ENCODE results near the gene ARFIP1. TPM values are rescaled to one million over a fixed set of nuclear protein-coding genes. Genes with fewer than 3 reads are reported as not detected.

ARFIP1 gene
- total and polyA plus RNA-seq, 9 of the 15 experiments (the other 6 are each of a cell fraction or from before 2014, with no cell fraction given), result 14.1 to 25.1 (median 20.9) TPM

DNA sequence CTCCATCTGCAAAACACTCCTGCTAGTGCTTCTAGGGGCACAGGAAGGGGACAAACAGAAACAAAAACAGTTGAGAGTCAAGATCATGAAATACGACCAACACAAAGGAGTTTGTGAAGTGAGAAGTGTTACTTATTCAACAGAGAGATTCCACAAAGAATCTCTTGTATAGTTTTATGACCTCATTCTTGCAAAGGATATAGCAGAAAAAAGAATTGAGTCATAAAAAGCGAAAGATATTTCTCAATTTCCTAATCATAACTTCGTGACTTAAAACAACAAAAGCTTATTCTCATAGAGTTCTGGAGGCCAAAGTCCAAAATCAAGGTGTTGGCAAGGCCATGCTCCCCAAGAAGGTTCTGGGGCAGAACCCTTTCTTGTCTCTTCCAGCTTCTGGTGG lies 40.9 kb upstream of the ARFIP1 start:
- H2AFZ ChIP-seq (ENCODE audit: low read depth, low read length), result no peak overlapping the region
- H3K79me2 ChIP-seq (ENCODE audit: control insufficient read depth, insufficient read depth, low read length), result no peaks in the 10 kb centered on the region
- BruUV-seq (replicated peaks), result no TSS peak
- H3K27me3 ChIP-seq (ENCODE audit: control insufficient read depth in 2 of 2, insufficient read depth in 2 of 2, low read length in 2 of 2), result peaks cover 5 to 17% of the 10 kb centered on the region in 2 experiments; a peak in 3 of 5 replicates
- ChIA-PET POLR2A (no interaction called here), CTCF (ENCODE audit: low intra/inter-chr PET ratio) (interaction anchor here (0.8 kb wide), 1 partner anchor 284 kb away, joined by 3 read pairs; no protein-coding TSS in a partner anchor)
- no peaks in the 10 kb centered on the region for H3K36me3 ChIP-seq (ENCODE audit: control insufficient read depth, insufficient read depth, low read length)
- no peaks in the 10 kb centered on the region for H3K4me1 ChIP-seq (replicated peaks in 1 of 2; ENCODE audit: control insufficient read depth in 2 of 2, insufficient read depth in 2 of 2, low read length in 2 of 2)
- H3K4me2 ChIP-seq (ENCODE audit: insufficient read depth, low read length), result no peak overlapping the region
- no peak for TF ChIP-seq FOXA1 (IDR thresholded peaks at IDR 0.05; ENCODE audit: borderline replicate concordance)
- TF ChIP-seq TCF7L2 (IDR thresholded peaks at IDR 0.05; ENCODE audit: low read depth, low read length), result no peak
- TF ChIP-seq CBX1 (IDR thresholded peaks at IDR 0.05; ENCODE audit: low read depth), result no peak
- TF ChIP-seq ZBTB17 (CRISPR knock-in tag; IDR thresholded peaks at IDR 0.05), result no peak
- no peak for TF ChIP-seq CAMTA2 (CRISPR knock-in tag; conservative IDR thresholded peaks at IDR 0.05)
- TF ChIP-seq TCF7 (IDR thresholded peaks at IDR 0.05; ENCODE audit: borderline replicate concordance), result no peak
- TF ChIP-seq HNRNPH1 (optimal IDR thresholded peaks at IDR 0.05; ENCODE audit: low read depth, low read length), result no peak
- no peak for TF ChIP-seq TAF7 (tag; IDR thresholded peaks at IDR 0.05)
- no peak for TF ChIP-seq XRCC5 (IDR thresholded peaks at IDR 0.05; ENCODE audit: low read depth, low read length)
- in situ Hi-C loops (cut with MboI), result no loop called here
- H3K9ac ChIP-seq (ENCODE audit: insufficient read depth in 1 of 2, low read depth in 2 of 2, low read length in 2 of 2), result no peak overlapping the region
- H4K20me1 ChIP-seq (replicated peaks; ENCODE audit: control insufficient read depth, insufficient read depth, low read length), result no peaks in the 10 kb centered on the region
- H3K4me3 ChIP-seq, result no peak overlapping the region
- ATAC-seq, result no peak
- H3K9me3 ChIP-seq (replicated peaks; ENCODE audit: control insufficient read depth, insufficient read depth, low read depth, low read length), result no peaks in the 10 kb centered on the region
- intact Hi-C loops (cut with micrococcal nuclease), result loop anchor here (5.0 kb wide), 4 partner anchors 97 to 332 kb away; no protein-coding TSS in a partner anchor
- FAIRE-seq, result no peak
- 2% methylated on average over 3 of the region's 3 CpGs for WGBS (ENCODE audit: insufficient coverage, low coverage, missing lambda C conversion rate)
- no peaks in the 10 kb centered on the region for H3K9me1 ChIP-seq (ENCODE audit: control insufficient read depth, insufficient read depth, low read length)
- no peak for DNase-seq (ENCODE audit: extremely low read depth in 1 of 4, low spot score in 3 of 4)
- H3K27ac ChIP-seq (ENCODE audit: extremely low read depth, low read depth, low read length), result no peak overlapping the region
